GM18520 (cell line): ENCODE results near the gene GAB2.
"Not testable (repeated sequence)": the region's sequence is repeated elsewhere in the genome, so short reads cannot be mapped to it uniquely, and the experiment has no call there.

ENCODE experiments used
- ATAC-seq: cut with Tn5 transposase; IDR thresholded peaks from one replicate; pipeline ENCODE4 v1.9.1; 2021; ENCODE audit not compliant: unreplicated experiment

The GAB2 gene

GRCh38 chr11:78370406-78371172 is 47.0 kb downstream of the GAB2 start:
- no peak for ATAC-seq

GRCh38 chr11:78365381-78365792 is 52.2 kb downstream of the GAB2 start:
- no peak for ATAC-seq

DNA sequence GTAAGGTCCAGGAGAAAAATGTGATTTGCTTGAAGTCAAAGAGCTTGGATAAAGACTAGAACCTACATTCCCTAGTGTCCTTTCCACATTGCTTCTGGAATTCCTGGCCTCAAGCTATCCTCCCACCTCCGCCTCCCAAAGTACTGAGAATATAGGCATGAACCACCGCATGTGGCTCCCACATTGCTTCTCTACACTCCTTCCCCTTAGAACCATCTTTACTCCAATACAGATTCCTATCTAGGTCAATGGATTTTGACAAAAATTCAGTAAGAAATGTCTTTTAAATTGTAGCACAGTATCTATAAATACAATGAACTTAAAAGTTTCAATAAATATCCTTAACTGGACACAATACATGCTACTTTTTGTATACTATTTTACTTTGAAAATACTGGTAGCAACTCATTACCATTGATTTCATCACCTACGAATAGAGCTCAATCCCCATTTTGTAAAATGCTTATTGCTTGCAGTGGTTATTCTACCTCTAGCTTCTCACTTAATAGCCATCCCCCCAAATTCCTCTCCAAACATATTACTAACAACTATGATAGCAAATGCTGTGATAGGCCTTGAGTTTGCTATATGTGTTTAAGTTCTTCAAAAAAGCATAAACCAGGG is 53.4 kb downstream of the GAB2 start:
- ATAC-seq: no peak

- no peak for ATAC-seq
Observed at GRCh38 chr11:78363024-78363619, 54.5 kb downstream of the GAB2 start.

- ATAC-seq: no peak
Observed at GRCh38 chr11:78361228-78361627, 56.4 kb downstream of the GAB2 start.

- no peak for ATAC-seq
Observed at GRCh38 chr11:78359921-78360320, 57.7 kb downstream of the GAB2 start.

DNA sequence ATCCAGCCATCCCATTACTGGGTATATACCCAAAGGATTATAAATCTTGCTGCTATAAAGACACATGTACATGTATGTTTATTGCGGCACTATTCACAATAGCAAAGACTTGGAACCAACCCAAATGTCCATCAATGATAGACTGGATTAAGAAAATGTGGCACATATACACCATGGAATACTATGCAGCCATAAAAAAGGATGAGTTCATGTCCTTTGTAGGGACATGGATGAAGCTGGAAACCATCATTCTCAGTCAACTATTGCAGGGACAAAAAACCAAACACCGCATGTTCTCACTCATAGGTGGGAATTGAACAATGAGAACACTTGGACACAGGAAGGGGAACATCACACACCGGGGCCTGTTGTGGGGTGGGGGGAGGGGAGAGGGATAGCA is 59.7 kb downstream of the GAB2 start:
- not testable (repeated sequence) for ATAC-seq

DNA sequence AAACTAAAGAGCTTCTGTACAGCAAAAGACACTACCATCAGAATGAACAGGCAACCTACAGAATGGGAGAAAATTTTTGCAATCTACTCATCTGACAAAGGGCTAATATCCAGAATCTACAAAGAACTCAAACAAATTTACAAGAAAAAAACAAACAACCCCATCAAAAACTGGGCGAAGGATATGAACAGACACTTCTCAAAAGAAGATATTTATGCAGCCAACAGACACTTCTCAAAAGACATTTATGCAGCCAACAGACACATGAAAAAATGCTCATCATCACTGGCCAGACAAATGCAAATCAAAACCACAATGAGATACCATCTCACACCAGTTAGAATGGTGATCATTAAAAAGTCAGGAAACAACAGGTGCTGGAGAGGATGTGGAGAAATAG is 60.2 kb downstream of the GAB2 start:
- not testable (repeated sequence) for ATAC-seq

GRCh38 chr11:78355742-78356141 is 61.9 kb downstream of the GAB2 start:
- ATAC-seq: not testable (repeated sequence)

- no peak for ATAC-seq
Observed at GRCh38 chr11:78355309-78355705, 62.3 kb downstream of the GAB2 start.

DNA sequence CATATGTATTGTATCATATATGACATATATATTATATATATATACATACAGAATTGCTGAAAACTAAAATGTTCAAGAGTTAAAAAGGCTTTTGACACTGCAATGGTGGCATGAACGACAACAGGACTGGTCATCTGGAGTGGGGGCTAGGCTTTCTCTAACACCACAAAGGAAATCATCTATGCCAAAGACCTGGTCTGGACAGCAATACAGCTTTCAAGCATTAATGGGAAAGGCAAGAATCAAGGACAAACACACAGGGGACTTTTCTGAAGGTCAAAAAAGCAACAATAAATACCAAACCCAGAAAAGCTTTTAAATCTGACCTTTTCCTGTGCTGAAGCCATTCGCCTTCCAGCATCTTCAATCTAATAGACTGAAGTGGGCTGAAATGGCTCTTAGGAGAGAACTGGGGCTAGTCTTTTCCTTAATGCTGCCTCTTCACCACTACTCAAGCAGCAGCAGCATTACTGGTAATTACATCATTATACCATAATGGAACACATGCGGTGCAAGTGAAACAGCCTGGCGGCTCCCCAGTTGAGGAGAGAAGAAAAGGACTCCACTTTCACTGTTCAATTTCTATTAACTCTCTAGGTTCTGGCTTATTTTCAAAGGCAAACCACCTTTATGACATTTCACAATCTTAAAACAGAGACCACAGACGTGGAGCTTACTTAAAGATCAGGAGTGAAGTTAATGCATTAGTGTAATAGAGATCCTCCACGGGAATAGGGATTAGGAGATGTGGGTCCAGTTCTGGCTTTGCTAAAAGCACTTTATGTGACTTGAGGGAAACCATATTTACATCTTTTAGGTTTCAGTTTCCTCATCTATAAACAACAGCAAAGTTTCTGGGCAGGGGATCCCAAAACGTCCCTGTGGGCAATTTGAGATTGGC is 63.0 kb downstream of the GAB2 start:
- no peak for ATAC-seq

- no peak for ATAC-seq
Observed at GRCh38 chr11:78351979-78352841, 65.4 kb downstream of the GAB2 start.

- ATAC-seq: no peak
Observed at GRCh38 chr11:78351193-78351592, 66.4 kb downstream of the GAB2 start.

DNA sequence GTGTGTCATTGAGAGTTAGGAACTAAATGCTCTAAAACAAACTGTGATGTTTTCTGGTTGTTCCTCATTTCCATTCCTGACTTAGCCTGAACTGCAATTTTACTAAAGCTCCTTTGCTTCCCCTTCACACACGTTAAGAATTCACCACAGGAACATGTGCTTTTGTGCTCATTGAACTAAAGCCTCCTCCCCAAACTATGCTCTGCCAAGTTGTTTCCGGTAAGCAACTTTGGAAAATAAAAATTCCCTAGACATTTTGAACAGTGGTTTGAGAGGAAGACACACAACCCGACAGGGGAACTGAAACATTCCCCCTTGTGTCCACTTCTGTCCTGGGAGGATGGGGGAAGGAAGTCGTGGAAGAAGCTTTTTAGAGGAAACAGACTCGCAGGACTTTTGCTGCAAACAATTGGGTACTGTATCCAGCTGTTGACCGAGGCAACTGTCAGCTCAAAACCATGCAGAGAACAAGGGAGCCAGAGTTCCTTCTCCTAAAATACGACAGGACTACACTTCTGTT is 66.9 kb downstream of the GAB2 start:
- ATAC-seq: no peak

DNA sequence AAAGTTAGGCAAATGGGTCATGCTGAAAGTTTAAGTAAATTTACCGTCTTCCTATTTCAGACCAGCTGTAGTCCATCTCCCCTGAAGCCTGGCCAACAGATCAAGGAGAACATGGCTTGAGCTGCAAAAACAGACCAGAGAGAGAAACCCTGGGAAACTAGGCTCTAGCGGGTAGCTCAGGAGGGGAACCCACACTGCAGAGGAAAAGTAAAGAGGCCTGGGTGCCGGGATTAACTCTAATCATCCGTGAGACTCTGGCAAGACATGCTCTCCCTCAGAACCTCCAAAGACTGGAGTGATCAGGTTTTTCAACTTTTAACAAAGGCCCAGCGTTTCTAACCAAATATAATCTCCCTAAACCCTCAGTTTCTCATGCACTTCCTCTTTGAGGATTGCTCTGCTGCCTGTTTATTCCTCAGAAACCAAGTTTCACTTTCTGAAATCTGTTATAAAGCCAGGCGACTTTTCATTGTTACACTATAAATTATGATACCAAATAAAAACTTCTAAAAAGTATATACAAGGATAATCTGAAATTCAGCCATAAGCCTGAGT is 67.5 kb downstream of the GAB2 start:
- no peak for ATAC-seq

DNA sequence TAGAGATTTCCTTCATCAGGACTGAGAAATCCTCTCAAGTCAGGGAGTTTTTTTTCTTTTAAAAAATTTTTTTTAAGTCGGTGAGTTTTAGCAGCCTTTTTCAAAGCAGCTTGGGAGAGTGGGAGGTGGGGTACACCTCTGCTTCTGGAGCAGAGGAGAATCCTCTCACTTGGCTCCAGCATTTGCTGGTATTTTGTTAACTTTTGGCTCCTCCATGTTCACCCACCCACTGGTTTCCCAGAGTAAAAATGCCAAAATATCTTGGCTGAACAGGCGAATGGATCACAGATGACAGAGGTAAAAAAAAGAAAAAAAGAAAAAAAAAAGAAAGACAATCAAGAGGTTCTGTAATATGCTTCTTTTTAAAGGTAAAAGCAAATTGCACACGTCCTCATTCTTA is 68.0 kb downstream of the GAB2 start:
- no peak for ATAC-seq

GRCh38 chr11:78349114-78349513 is 68.5 kb downstream of the GAB2 start:
- no peak for ATAC-seq

GRCh38 chr11:78347956-78348355 is 69.7 kb downstream of the GAB2 start:
- no peak for ATAC-seq

- no peak for ATAC-seq
Observed at GRCh38 chr11:78346799-78347198, 70.8 kb downstream of the GAB2 start.

DNA sequence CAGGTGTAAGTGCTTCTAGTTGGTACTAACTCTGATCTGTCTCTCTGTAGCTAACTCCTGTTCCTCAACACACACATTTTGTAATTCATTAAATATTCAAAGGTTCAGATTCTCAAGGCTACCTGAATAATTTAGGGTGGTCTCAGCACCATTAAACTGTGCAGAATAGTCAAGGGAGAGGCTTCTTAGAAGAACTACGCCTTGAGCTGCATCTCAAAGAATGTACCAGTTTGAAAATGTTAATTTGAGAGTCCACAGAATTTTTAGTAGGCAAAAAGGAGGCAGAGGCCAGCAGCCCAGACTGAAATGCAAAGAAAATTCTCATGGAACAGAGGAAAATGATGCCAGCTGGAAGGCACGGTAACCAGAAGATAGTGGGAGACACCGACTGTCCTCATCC is 72.2 kb downstream of the GAB2 start:
- ATAC-seq: no peak
